Measurements from ENCODE around the gene DNASE1L2. TPM values are rescaled to one million over a fixed set of nuclear protein-coding genes. Genes with fewer than 3 reads are reported as not detected.

DNASE1L2 gene
- total and polyA plus RNA-seq, 2 donors (not counting 3 experiments of a cell fraction or from before 2014, with no cell fraction given) = 0.57 to 1.2 TPM

DNA sequence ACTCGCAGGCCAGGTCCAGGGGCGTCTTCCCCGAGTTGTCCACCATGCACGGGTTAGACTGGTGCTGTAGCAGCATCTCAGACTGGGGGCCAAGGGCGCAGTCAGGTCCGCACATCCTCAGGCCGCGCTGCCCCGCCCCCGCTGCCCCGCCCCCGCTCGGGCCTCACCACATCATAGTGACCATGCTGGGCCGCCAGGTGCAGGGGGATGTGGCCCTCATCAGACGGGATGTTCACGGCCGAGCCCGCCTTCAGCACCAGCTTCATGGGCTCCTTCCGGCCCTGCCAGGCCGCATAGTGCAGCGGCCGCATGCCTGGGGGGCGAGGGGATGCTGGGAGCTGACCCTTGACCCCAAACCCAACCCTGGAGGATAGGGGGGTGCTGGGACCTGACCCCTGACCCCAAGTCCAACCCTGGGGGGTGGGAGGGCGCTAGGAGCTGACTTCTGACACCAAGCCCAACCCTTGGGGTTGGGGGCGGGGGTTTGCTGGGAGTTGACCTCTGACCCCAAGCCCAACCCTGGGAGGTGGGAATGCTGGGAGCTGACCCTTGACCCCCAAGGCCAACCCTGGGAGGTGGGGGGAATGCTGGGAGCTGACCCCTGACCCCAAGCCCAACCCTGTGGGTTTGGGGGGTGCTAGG lies 46.9 kb upstream of the DNASE1L2 start:
- ChIA-PET CTCF (interaction anchor here (0.7 kb wide), 1 partner anchor 15 kb away, joined by 3 read pairs; no protein-coding TSS in a partner anchor), POLR2A (no interaction called here)
- Histone ChIP-seq H3K9me3 (replicated peaks; ENCODE audit: control insufficient read depth, insufficient read depth, low read length) (no peaks in the 10 kb centered on the region), H3K36me3 (ENCODE audit: control insufficient read depth in 2 of 2, extremely low read depth in 1 of 2, insufficient read depth in 2 of 2, low read length in 2 of 2) (no peaks in the 10 kb centered on the region), H3K4me3 (replicated peaks in 1 of 3; ENCODE audit: insufficient read depth in 1 of 3, low read depth in 1 of 3, low read length in 3 of 3) (no peak overlapping the region), H3K27me3 (ENCODE audit: control insufficient read depth in 2 of 2, insufficient read depth in 2 of 2, low read length in 2 of 2) (no peaks in the 10 kb centered on the region), H3K27ac (ENCODE audit: insufficient read depth, low read depth, low read length) (no peak overlapping the region), H3K4me2 (ENCODE audit: insufficient read depth, low read length) (no peak overlapping the region), H4K20me1 (replicated peaks; ENCODE audit: control insufficient read depth, extremely low read depth, insufficient read depth, low read length) (no peaks in the 10 kb centered on the region), H3K79me2 (ENCODE audit: control insufficient read depth, insufficient read depth, low read length) (no peaks in the 10 kb centered on the region), H2AFZ (ENCODE audit: low read depth, low read length) (no peak overlapping the region), H3K9me1 (replicated peaks; ENCODE audit: control insufficient read depth, extremely low read depth, insufficient read depth, low read length) (no peaks in the 10 kb centered on the region), H3K9ac (replicated peaks; ENCODE audit: extremely low read depth, insufficient read depth, low read length) (no peak overlapping the region), H3K4me1 (ENCODE audit: control insufficient read depth, extremely low read depth, insufficient read depth, low read length) (no peaks in the 10 kb centered on the region)
- intact Hi-C loops (cut with micrococcal nuclease) (no loop called here), dilution Hi-C loops (cut with MboI; ENCODE audit: extremely low pct_ligation_motif_present, low sequenced_read_pairs) (no loop called here)
- BruUV-seq (replicated peaks) = no TSS peak
- no peak for FAIRE-seq
- DNase-seq (ENCODE audit: low read depth, low spot score) = no peak
- TF ChIP-seq POLR2AphosphoS5 (IDR thresholded peaks at IDR 0.05; ENCODE audit: insufficient read depth, low read depth, low read length) (no peak), FOS (IDR thresholded peaks at IDR 0.05; ENCODE audit: borderline replicate concordance, insufficient read depth, low read length) (no peak), MYC (IDR thresholded peaks at IDR 0.05; ENCODE audit: low read depth, low read length) (no peak), POLR2A (IDR thresholded peaks at IDR 0.05; ENCODE audit: low read depth, low read length) (no peak), EZH2 (IDR thresholded peaks at IDR 0.05; ENCODE audit: borderline replicate concordance, low read depth, low read length, severe bottlenecking) (no peak), JUN (IDR thresholded peaks at IDR 0.05; ENCODE audit: borderline replicate concordance, insufficient read depth, insufficient read length, low read depth) (no peak)

- ChIA-PET POLR2A (no interaction called here), CTCF (no interaction called here)
- no TSS peak for BruUV-seq (replicated peaks)
These were observed 46.1 kb upstream of the DNASE1L2 start for GRCh38 chr16:2190002-2190658.

More at GRCh38 chr16:2190002-2190658, 46.1 kb upstream of the DNASE1L2 start:
- Histone ChIP-seq H3K9me3 (replicated peaks; ENCODE audit: control insufficient read depth, insufficient read depth, low read length) (no peaks in the 10 kb centered on the region), H3K36me3 (ENCODE audit: control insufficient read depth in 2 of 2, extremely low read depth in 1 of 2, insufficient read depth in 2 of 2, low read length in 2 of 2) (no peaks in the 10 kb centered on the region), H3K79me2 (ENCODE audit: control insufficient read depth, insufficient read depth, low read length) (no peaks in the 10 kb centered on the region), H3K9me1 (replicated peaks; ENCODE audit: control insufficient read depth, extremely low read depth, insufficient read depth, low read length) (no peaks in the 10 kb centered on the region), H4K20me1 (replicated peaks; ENCODE audit: control insufficient read depth, extremely low read depth, insufficient read depth, low read length) (no peaks in the 10 kb centered on the region), H2AFZ (ENCODE audit: low read depth, low read length) (no peak overlapping the region), H3K4me1 (ENCODE audit: control insufficient read depth, extremely low read depth, insufficient read depth, low read length) (no peaks in the 10 kb centered on the region), H3K27me3 (ENCODE audit: control insufficient read depth in 2 of 2, insufficient read depth in 2 of 2, low read length in 2 of 2) (peaks cover 5 to 7% of the 10 kb centered on the region in 2 experiments), H3K4me2 (ENCODE audit: insufficient read depth, low read length) (no peak overlapping the region), H3K27ac (ENCODE audit: insufficient read depth, low read depth, low read length) (no peak overlapping the region), H3K4me3 (replicated peaks in 1 of 3; ENCODE audit: insufficient read depth in 1 of 3, low read depth in 1 of 3, low read length in 3 of 3) (no peak overlapping the region), H3K9ac (replicated peaks; ENCODE audit: extremely low read depth, insufficient read depth, low read length) (no peak overlapping the region)
- DNase-seq (ENCODE audit: low read depth, low spot score) (no peak), FAIRE-seq (no peak)
- dilution Hi-C loops (cut with MboI; ENCODE audit: extremely low pct_ligation_motif_present, low sequenced_read_pairs) (no loop called here), intact Hi-C loops (cut with micrococcal nuclease) (no loop called here)
- no peak for TF ChIP-seq POLR2AphosphoS5 (IDR thresholded peaks at IDR 0.05; ENCODE audit: insufficient read depth, low read depth, low read length)
- TF ChIP-seq JUN (IDR thresholded peaks at IDR 0.05; ENCODE audit: borderline replicate concordance, insufficient read depth, insufficient read length, low read depth) = no peak
- TF ChIP-seq FOS (IDR thresholded peaks at IDR 0.05; ENCODE audit: borderline replicate concordance, insufficient read depth, low read length) = no peak
- TF ChIP-seq MYC (IDR thresholded peaks at IDR 0.05; ENCODE audit: low read depth, low read length) = no peak
- TF ChIP-seq POLR2A (IDR thresholded peaks at IDR 0.05; ENCODE audit: low read depth, low read length) = no peak
- TF ChIP-seq, protein P1, sequence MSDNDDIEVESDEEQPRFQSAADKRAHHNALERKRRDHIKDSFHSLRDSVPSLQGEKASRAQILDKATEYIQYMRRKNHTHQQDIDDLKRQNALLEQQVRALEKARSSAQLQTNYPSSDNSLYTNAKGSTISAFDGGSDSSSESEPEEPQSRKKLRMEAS (IDR thresholded peaks at IDR 0.05; ENCODE audit: insufficient read depth, insufficient read length) = no peak
- no peak for TF ChIP-seq CTCF (IDR thresholded peaks at IDR 0.05; ENCODE audit: extremely low read depth in 1 of 2, insufficient read depth in 1 of 2, low read depth in 1 of 2, low read length in 2 of 2)
- no peak for TF ChIP-seq GATA2 (IDR thresholded peaks at IDR 0.05; ENCODE audit: insufficient read depth, insufficient read length, low read depth, low read length)
- no peak for TF ChIP-seq EZH2 (IDR thresholded peaks at IDR 0.05; ENCODE audit: borderline replicate concordance, low read depth, low read length, severe bottlenecking)
